Liver (tissue), 3 donors: ENCODE results near the gene SEMA4G.

Source experiments
- GABPA ChIP-seq, 2 donors: IDR thresholded peaks in 1 of 2; conservative IDR thresholded peaks in 1 of 2; 2 replicates each; pipeline ENCODE4 v1.6.1; 2016; ENCODE audit warnings: antibody characterized with exemption in 2 of 2, mild to moderate bottlenecking in 1 of 2, moderate library complexity in 1 of 2
- TF ChIP-seq, protein P1 (sequence below): fragments of 150-350 bp; IDR thresholded peaks from 2 replicates; pipeline ENCODE4 v1.5.1; 2017; ENCODE audit warnings: improper control_type of control experiment, low read depth, low read length; ENCODE audit not compliant: missing input control
- donor health status: healthy.
- donor health status: healthy.

DNA sequence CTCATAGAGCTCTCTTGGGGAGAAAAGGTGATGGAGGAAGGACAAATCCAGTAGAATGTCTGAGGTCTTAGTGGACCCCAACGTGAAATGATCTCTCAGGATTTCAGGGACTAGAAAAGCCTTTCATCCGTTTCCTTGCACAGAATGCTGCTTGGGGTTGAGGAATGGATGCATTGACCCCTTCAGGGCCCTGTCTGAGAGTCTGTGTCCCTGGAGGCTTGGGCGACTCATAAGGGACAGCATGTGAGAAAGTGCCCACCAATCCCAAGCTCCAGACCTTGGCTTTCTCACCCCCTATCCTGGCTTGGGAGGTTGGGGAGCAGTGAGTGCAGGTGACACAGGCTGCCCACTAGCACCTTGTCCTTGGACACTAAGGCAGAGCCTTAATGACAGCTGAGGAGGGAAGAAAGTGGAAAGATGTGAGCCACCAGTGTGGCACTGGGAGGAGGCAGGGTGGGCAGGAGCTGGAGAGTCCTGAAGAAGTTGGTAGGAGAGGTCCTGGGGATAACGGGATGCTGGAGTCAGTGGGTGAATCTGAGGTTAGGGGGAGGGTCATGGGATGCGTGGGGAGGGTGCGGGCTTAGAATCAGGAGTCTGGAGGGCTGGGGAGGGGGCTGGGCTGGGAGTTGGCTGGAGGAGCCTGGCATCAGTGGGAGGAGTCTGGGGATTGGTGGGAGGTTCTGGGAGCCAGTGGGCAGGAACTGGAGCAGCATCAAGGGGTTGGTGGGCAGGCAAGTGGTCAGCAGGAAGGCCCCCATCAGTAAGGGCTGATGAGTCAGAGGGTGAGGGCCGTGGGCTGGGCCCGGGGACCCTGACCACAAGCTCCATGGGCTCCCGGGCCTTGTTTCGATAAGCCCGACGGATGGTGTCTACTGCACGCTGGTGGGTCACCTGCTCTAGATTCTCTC is 38.9 kb downstream of the SEMA4G start:
- TF ChIP-seq, protein P1, sequence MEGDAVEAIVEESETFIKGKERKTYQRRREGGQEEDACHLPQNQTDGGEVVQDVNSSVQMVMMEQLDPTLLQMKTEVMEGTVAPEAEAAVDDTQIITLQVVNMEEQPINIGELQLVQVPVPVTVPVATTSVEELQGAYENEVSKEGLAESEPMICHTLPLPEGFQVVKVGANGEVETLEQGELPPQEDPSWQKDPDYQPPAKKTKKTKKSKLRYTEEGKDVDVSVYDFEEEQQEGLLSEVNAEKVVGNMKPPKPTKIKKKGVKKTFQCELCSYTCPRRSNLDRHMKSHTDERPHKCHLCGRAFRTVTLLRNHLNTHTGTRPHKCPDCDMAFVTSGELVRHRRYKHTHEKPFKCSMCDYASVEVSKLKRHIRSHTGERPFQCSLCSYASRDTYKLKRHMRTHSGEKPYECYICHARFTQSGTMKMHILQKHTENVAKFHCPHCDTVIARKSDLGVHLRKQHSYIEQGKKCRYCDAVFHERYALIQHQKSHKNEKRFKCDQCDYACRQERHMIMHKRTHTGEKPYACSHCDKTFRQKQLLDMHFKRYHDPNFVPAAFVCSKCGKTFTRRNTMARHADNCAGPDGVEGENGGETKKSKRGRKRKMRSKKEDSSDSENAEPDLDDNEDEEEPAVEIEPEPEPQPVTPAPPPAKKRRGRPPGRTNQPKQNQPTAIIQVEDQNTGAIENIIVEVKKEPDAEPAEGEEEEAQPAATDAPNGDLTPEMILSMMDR, result no peak
- TF ChIP-seq GABPA (IDR thresholded peaks at IDR 0.05 in 1 of 2, conservative IDR thresholded peaks at IDR 0.05 in 1 of 2), result no peak
